ENCODE data around the gene IER2. TPM values are rescaled to one million over a fixed set of nuclear protein-coding genes. Genes with fewer than 3 reads are reported as not detected.

IER2 gene
- total RNA-seq: 229 TPM
- long read RNA-seq, transcript IER2-203 (1 exons, 2,934 nt): major isoform, 1,210 of 1,210 reads
- long read RNA-seq, partial matches to known transcripts: 0 of 1,210 reads
- long read RNA-seq, other reads (novel, unspliced or antisense): 0 of 1,210 reads

DNA sequence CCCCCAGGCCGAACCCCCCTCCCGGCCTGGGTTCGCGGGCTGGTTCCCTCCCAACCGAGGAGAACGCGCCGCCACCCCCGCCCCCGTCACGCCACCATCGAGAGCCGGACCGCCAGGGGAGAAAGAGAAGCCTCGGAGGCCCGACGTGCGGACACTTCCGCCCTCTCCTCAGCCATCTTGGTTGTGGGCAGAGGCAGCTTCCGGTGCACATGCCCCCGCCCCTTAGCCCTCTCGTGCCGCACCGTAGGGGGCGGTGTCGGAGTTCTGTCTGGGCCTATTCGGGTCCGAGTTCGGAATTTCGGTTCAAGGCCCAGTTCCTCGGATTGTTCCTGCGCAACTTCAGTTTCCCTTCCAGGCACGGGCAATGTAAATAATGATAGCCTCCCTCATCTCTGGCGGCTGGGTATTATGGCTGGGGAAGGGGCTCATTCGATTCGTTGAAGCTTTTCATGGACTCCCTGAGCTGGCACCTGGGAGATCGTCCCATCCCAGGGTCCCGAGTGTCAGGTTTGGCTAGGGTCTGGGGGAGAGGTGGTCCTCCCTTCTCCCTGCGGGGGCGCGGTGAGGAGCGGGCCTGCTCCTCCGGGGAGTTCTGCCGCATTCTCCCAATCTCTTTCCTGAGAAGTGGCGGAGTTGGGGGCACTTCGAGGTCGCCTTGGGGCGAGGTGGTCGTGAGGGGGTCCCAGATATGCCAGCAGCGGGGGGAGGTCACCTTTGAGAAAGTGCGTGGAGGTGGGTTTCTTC is at the start of gene IER2, which contains the start of gene STX10:
TSS of gene IER2 (plus strand) at position 225 of the 744 bp plus-strand sequence. CDS start 2,776 bp downstream, outside the sequence.
TSS of gene STX10 (minus strand) at position 189 of the 744 bp plus-strand sequence. CDS start 202 bp downstream, outside the sequence.
- DNase-seq (ENCODE audit: low spot score): peak; percentile 99

DNA sequence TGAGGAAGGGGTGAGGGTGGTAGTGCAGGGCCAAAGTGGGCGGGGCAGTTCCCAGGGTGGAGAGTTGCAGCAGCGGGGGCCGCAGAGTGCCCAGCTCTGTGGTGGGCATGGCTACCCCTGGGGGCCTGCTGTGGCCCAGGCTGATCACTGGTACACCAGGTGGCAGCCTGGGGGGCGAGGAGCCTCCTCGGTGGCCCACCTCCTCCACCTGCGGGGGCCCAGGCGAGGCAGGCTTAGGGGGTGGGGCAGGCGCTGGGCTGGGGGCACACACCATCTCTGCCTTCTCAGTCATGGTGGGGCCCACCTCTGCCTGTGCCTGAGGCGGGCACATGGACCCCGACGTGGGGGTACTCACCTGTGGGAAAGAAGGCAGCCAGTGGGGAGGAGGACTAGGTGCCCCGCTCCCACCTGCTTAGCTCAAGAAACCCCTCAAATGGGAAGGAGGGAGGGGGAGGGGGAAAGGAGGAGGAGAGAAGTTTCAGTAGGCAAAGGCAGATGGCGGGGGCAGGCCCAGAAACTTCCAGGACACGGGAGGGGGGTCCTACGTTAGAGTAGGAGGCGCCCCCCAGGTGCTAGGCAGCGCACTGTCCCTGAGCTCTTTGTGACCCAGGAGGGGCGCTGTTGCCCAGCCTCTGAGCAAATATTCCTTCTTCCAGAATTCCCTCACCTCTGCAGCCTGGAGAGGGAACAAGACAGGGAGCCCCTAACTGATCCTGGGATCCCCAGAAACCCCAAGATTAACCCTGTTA is 49.2 kb upstream of the IER2 start:
- no peak for DNase-seq (ENCODE audit: low spot score)

- no peak for DNase-seq (ENCODE audit: low spot score)
Observed at GRCh38 chr19:13101590-13102415, 48.4 kb upstream of the IER2 start.

DNA sequence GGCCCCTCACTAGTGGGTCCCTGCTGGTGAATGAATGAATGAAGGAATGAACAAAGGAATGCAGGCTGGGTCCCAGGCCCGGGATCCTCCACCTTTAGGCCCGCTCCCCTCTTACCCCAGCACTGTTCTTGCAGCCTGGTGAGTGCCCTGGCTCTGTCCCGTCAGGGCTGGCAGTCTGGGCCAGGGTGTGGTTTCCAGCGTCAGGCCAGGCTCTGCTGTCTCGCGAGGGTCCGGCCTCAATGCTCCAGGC is 47.9 kb upstream of the IER2 start:
- DNase-seq (ENCODE audit: low spot score): no peak

DNA sequence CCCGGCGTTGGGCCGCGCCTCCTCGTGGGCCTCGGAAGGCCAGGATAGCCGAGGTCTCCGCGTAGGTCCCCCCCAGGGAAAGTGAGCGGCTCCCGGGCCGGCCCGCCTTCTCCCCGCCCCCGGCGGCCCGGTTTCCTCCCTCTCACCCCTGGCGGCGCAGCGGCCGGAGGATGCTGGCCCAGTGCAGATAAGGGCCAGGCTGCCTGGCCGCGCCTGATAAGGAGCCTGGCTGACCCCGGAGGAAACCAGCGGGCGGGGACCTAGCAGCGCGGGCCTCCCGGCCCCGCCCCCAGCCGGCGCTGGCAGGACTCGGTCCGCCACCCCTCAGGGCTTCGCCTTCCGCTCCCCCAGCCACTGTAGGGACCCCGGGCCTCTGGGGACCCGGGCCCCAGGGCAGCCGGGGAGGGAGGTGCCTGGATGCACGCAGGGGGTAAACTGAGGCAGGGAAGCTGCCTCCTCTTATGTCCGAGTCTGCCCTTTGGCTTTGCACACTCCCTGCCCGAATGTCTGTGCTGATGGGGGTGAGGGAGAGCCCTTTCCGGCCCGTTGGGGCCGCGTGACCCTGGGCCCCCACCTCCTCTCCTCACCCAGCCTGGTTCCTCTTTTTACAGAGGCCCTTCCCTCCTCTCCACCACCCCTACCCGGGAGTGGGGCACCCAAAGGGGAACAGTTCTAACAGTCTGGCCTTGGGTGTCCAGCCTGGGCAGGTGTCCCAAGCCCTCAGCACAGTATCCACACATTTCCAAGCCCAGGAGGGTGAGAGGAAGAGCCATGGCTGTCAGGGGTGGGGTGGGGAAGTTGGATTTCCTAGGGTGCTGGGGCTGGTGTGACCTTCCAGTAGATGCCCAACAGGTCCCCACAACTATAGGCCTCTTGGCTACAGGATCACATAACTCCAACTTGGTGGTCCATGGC is 47.3 kb upstream of the IER2 start, which contains the start of gene LYL1:
TSS of gene LYL1 (minus strand) at position 193 of the 915 bp plus-strand sequence. CDS start 1,687 bp downstream, outside the sequence.
- peak; percentile 96 for DNase-seq (ENCODE audit: low spot score)

DNA sequence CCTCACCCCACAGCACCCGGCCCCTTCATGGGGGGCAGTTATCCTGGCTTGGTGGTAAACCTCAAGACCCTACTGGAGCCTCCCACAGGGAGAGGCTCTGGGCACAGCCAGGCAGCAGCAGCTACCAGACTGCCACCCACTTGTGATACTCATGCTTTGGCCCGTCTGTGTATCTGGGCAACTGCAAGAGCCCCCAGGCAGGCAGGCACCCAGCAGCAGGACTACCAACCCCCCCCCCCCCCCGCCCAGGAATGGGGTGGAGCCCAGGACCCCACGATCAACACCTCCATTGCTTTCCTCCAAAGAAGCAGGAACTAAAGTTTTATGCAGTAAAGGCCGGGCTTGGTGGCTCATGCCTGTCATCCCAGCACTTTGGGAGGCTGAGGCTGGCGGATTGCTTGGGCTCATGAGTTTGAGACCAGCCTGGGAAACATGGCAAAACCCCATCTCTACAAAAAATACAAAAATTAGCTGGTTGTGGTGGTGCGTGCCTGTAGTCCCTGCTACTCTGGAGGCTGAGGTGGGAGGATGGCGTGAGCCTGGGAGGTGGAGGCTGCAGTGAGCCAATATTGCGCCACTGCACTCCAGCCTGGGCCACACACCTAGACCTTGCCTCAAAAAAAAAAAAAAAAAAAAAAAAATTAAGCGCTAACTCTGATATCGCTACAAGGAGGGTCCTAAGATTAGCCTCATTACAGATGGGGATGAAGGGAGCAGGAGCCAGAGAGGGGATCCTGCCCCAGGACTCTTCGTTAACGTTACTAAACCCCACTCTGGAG is 46.4 kb upstream of the IER2 start:
- no peak for DNase-seq (ENCODE audit: low spot score)

- DNase-seq (ENCODE audit: low spot score): no peak
Observed at GRCh38 chr19:13104360-13104847, 45.8 kb upstream of the IER2 start.

DNA sequence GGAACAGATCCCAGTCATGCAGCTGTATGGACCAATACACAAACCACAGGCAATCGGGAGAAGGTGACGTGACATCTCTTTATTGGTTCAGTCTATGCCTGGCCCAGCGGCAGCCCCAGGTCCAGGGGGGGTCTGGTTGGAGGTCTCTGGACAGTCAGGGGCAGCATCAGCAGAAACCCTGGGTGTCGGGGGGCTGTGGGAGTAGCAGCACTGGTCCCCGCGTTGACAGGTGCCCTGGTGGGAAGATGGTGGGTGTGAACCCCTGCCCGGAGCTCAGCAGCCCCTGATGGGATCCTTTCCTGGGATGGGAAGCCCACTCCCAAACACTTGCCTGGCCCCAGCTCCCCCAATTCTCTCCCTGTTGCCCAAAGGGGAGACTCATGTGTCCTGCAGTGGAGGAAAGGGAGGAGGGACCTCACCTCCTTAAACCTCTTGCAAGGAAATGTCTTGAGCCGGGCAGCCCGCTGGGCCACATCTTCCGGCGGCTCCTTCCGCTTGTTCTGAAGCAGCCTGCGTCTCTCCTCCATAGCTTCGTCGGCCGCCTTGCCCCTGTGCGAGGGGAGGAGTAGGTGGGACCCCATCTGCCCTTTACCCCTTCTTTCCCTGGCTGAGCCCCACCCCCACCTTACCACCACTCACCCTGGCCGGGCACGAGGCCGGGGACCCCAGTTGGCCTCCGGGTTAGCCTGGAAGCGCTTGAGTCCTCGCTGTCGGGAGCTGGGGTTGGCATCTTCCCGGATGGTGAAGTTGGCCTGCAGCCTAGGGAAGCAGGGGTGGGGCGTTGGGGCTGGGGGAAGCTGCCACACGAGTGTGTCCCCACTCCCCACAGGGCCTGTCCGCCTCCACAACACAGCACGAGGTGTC is 45.1 kb upstream of the IER2 start:
- no peak for DNase-seq (ENCODE audit: low spot score)

- DNase-seq (ENCODE audit: low spot score): no peak
Observed at GRCh38 chr19:13109361-13110098, 40.7 kb upstream of the IER2 start.

DNA sequence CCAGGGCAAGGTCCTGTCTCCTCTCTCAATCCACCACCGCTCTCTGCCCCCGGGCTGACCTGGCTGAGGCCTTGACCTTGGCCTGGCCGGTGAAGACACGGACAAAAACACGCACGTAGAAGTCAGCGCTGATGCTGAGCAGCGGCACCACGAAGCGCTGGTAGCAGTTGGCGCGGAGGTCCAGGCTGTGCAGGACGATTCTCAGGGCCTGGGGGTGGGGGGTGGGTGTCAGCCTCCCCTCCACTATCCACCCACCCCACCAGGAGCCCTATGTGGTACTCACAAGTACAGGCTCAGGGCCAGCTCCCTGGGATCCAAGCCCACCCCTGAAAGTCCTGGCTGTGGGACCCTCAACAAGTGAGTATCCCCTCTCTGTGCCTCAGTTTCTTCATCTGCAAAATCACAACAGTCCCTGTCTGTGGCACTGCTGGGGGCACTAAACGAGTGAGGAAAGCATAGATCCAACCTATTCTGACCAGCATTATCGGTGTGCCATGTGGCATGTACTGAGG is 40.1 kb upstream of the IER2 start:
- DNase-seq (ENCODE audit: low spot score): no peak

- no peak for DNase-seq (ENCODE audit: low spot score)
Observed at GRCh38 chr19:13112555-13112954, 37.7 kb upstream of the IER2 start.

GRCh38 chr19:13115936-13116281 is 34.3 kb upstream of the IER2 start:
- no peak for DNase-seq (ENCODE audit: low spot score)

GRCh38 chr19:13116282-13117175 is 33.7 kb upstream of the IER2 start, which contains the start of gene TRMT1:
TSS of gene TRMT1 (minus strand) at chr19:13116740. CDS start at chr19:13116399, 341 bp downstream.
- peak; percentile 97 for DNase-seq (ENCODE audit: low spot score)

GRCh38 chr19:13117176-13117771 is 32.9 kb upstream of the IER2 start:
- no peak for DNase-seq (ENCODE audit: low spot score)

GRCh38 chr19:13117772-13118423 is 32.3 kb upstream of the IER2 start, which contains the start of gene NACC1:
TSS of gene NACC1 (plus strand) at chr19:13118264. CDS start at chr19:13135208, 16,944 bp downstream.
- peak; percentile 96 for DNase-seq (ENCODE audit: low spot score)

Measured in mesenteric fat pad (tissue), 1 donor.